CD4-positive, alpha-beta T cell treated with Interleukin-4 for 1 hour (primary cell): Measurements from ENCODE around the gene USP22.

Source experiments
- DNase-seq, 2 donors: peaks; one replicate each; pipeline ENCODE4 v3.0.0-alpha.2; 2020 to 2022

The USP22 gene

GRCh38 chr17:21019976-21020586 lies 22.7 kb downstream of the USP22 start:
- DNase-seq, result peak; percentile 54 to 60

- DNase-seq, result no peak
Observed at GRCh38 chr17:21018894-21019293, 23.9 kb downstream of the USP22 start.

- DNase-seq, result no peak
Observed at GRCh38 chr17:21017861-21018260, 24.9 kb downstream of the USP22 start.

GRCh38 chr17:21017256-21017655 lies 25.6 kb downstream of the USP22 start:
- DNase-seq, result no peak

- DNase-seq, result no peak
Observed at GRCh38 chr17:21016826-21017225, 26.0 kb downstream of the USP22 start.

GRCh38 chr17:21015564-21015963 lies 27.2 kb downstream of the USP22 start:
- DNase-seq, result no peak

GRCh38 chr17:21014498-21014897 lies 28.3 kb downstream of the USP22 start:
- no peak for DNase-seq

- DNase-seq, result no peak
Observed at GRCh38 chr17:21013983-21014382, 28.8 kb downstream of the USP22 start.

- no peak for DNase-seq
Observed at GRCh38 chr17:21012736-21013135, 30.1 kb downstream of the USP22 start.

GRCh38 chr17:21010705-21011596 lies 31.9 kb downstream of the USP22 start:
- DNase-seq, result no peak

GRCh38 chr17:21008992-21009671 lies 33.7 kb downstream of the USP22 start:
- DNase-seq, result no peak

GRCh38 chr17:21008160-21008915 lies 34.5 kb downstream of the USP22 start:
- DNase-seq, result no peak

- no peak for DNase-seq
Observed at GRCh38 chr17:21007646-21008045, 35.2 kb downstream of the USP22 start.

GRCh38 chr17:21005803-21006202 lies 37.0 kb downstream of the USP22 start:
- no peak for DNase-seq

- no peak for DNase-seq
Observed at GRCh38 chr17:21005367-21005766, 37.4 kb downstream of the USP22 start.

- DNase-seq, result no peak
Observed at GRCh38 chr17:21004016-21004930, 38.5 kb downstream of the USP22 start.

- no peak for DNase-seq
Observed at GRCh38 chr17:21003007-21003621, 39.7 kb downstream of the USP22 start.

GRCh38 chr17:21002309-21003006 lies 40.4 kb downstream of the USP22 start:
- DNase-seq, result no peak

- DNase-seq, result no peak
Observed at GRCh38 chr17:21001813-21002221, 41.0 kb downstream of the USP22 start.

- DNase-seq, result no peak
Observed at GRCh38 chr17:21001111-21001812, 41.5 kb downstream of the USP22 start.
